GM23338 (cell line): ENCODE data around the gene OR52W1.

Source experiments
- CTCF ChIP-seq, 2 experiments: fragments of 200-600 bp in 1 of 2; sonication (generic) in 1 of 2; conservative IDR thresholded peaks; 2 replicates each; pipeline versions ENCODE4 v1.5.1 to v1.6.1; 2016 to 2017; ENCODE audit warnings: antibody characterized with exemption in 2 of 2, low read depth in 2 of 2, mild to moderate bottlenecking in 2 of 2, moderate library complexity in 1 of 2
- REST ChIP-seq: IDR thresholded peaks from one replicate; pipeline ENCODE4 v1.6.1; 2018; ENCODE audit warnings: antibody characterized with exemption; ENCODE audit not compliant: unreplicated experiment

GRCh38 chr11:6237761-6238302, 38.8 kb downstream of the OR52W1 start:
- no peak for TF ChIP-seq CTCF (conservative IDR thresholded peaks at IDR 0.05; ENCODE audit: low read depth in 2 of 2)
- TF ChIP-seq REST, result no peak
